Upper lobe of left lung (tissue), 4 donors: ENCODE data around the gene DEFB123.

Experiments
- POLR2A ChIP-seq, 4 donors: fragments of 450-650 bp; IDR thresholded peaks; one replicate each; pipeline ENCODE4 v1.5.1; 2016 to 2017; ENCODE audit warnings: antibody characterized with exemption in 4 of 4, mild to moderate bottlenecking in 2 of 4
- POLR2AphosphoS5 ChIP-seq, 2 donors: sonication (generic); formaldehyde crosslinking; IDR thresholded peaks; one replicate each; pipeline ENCODE4 v1.5.1; 2017; ENCODE audit warnings: antibody characterized with exemption in 2 of 2
- TF ChIP-seq, protein P1 (sequence below), 6 experiments: fragments of 450-650 bp in 4 of 6; fragments of 200-600 bp in 2 of 6; sonication (generic) in 2 of 6; IDR thresholded peaks; one replicate each; pipeline ENCODE4 v1.5.1; 2016 to 2019; ENCODE audit warnings: antibody characterized with exemption in 6 of 6

DNA sequence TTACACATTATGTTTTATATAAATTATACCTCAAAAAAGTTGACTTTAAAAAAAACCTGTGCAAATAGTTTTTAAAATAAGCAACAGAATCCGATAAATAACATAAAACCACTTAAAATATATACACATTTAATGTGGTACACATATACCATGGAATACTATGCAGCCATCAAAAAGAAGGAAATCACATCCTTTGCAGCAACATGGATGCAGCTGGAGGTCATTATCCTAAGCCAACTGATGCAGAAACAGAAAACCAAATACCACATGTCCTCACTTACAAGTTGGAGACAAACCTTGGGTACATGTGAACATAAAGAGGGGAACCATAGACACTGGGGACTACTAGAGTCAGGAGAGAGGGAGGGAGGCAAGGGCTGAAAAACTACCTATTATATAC is 30.4 kb upstream of the DEFB123 start:
- TF ChIP-seq POLR2A (IDR thresholded peaks at IDR 0.05) (no peak), POLR2AphosphoS5 (IDR thresholded peaks at IDR 0.05) (no peak)
- TF ChIP-seq, protein P1, sequence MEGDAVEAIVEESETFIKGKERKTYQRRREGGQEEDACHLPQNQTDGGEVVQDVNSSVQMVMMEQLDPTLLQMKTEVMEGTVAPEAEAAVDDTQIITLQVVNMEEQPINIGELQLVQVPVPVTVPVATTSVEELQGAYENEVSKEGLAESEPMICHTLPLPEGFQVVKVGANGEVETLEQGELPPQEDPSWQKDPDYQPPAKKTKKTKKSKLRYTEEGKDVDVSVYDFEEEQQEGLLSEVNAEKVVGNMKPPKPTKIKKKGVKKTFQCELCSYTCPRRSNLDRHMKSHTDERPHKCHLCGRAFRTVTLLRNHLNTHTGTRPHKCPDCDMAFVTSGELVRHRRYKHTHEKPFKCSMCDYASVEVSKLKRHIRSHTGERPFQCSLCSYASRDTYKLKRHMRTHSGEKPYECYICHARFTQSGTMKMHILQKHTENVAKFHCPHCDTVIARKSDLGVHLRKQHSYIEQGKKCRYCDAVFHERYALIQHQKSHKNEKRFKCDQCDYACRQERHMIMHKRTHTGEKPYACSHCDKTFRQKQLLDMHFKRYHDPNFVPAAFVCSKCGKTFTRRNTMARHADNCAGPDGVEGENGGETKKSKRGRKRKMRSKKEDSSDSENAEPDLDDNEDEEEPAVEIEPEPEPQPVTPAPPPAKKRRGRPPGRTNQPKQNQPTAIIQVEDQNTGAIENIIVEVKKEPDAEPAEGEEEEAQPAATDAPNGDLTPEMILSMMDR (IDR thresholded peaks at IDR 0.05): no peak
